ENCODE measurements around the gene SCG5.

- TF ChIP-seq CTCF (IDR thresholded peaks at IDR 0.05), result no peak
- TF ChIP-seq EP300 (IDR thresholded peaks at IDR 0.05), result no peak
Observed at GRCh38 chr15:32677238-32677750, 35.8 kb downstream of the SCG5 start.
